GM23338 (cell line): Measurements from ENCODE around the gene PHLDB1. TPM values are rescaled to one million over a fixed set of nuclear protein-coding genes. Genes with fewer than 3 reads are reported as not detected.

Experiments used
- ATAC-seq: fragments of 200-7000 bp; cut with Tn5 transposase; 3 replicates; pipeline ENCODE4 v1.9.1; 2020
- DNase-seq: peaks from one replicate; pipeline ENCODE4 v3.0.0-alpha.2; 2015; ENCODE audit warnings: low spot score
- H2AFZ ChIP-seq: fragments of 200-600 bp; sonication (generic); 2 replicates; pipeline ENCODE4 v1.8.0; 2016; ENCODE audit warnings: antibody characterized with exemption, mild to moderate bottlenecking, moderate library complexity
- H3F3A ChIP-seq: fragments of 200-600 bp; sonication (generic); replicated peaks from 2 replicates; pipeline ENCODE4 v1.8.0; 2017; ENCODE audit warnings: antibody characterized with exemption, mixed run types, low read depth
- H3K27ac ChIP-seq: fragments of 200-600 bp; sonication (generic); 2 replicates; pipeline ENCODE4 v1.6.1; 2016; ENCODE audit warnings: low read depth
- H3K27me3 ChIP-seq: fragments of 200-600 bp; sonication (generic); 2 replicates; pipeline ENCODE4 v1.8.0; 2016; ENCODE audit warnings: mild to moderate bottlenecking, mixed run types, moderate library complexity; ENCODE audit not compliant: insufficient read depth
- H3K36me3 ChIP-seq: fragments of 200-600 bp; sonication (generic); 2 replicates; pipeline ENCODE4 v1.8.0; 2016; ENCODE audit warnings: mild to moderate bottlenecking; ENCODE audit not compliant: insufficient read depth
- H3K4me1 ChIP-seq: fragments of 200-600 bp; sonication (generic); 2 replicates; pipeline ENCODE4 v1.8.0; 2016; ENCODE audit warnings: mild to moderate bottlenecking, moderate library complexity; ENCODE audit not compliant: insufficient read depth
- H3K4me2 ChIP-seq: fragments of 200-600 bp; sonication (generic); 2 replicates; pipeline ENCODE4 v1.7.1; 2017; ENCODE audit warnings: mixed run types
- H3K4me3 ChIP-seq: fragments of 200-600 bp; sonication (generic); 2 replicates; pipeline ENCODE4 v1.6.1; 2016; ENCODE audit warnings: mixed run types
- H3K79me2 ChIP-seq: fragments of 200-600 bp; sonication (generic); replicated peaks from 2 replicates; pipeline ENCODE4 v1.8.0; 2017; ENCODE audit warnings: mild to moderate bottlenecking; ENCODE audit not compliant: insufficient read depth
- H3K9me2 ChIP-seq: fragments of 200-600 bp; sonication (generic); 2 replicates; pipeline ENCODE4 v1.8.0; 2017; ENCODE audit not compliant: insufficient read depth
- H4K20me1 ChIP-seq: fragments of 200-600 bp; sonication (generic); replicated peaks from 2 replicates; pipeline ENCODE4 v1.8.0; 2017; ENCODE audit warnings: mild to moderate bottlenecking; ENCODE audit not compliant: insufficient read depth
- H3K27ac Mint-ChIP-seq: 2 replicates; pipeline ENCODE4 v1.8.0; 2020; ENCODE audit warnings: inconsistent platforms, mild to moderate bottlenecking, moderate library complexity, mixed read lengths
- H3K27me3 Mint-ChIP-seq: 3 replicates; pipeline ENCODE4 v1.8.0; 2022; ENCODE audit warnings: low read depth, mild to moderate bottlenecking, moderate library complexity, mixed read lengths, inconsistent platforms; ENCODE audit not compliant: insufficient read depth, poor library complexity
- H3K36me3 Mint-ChIP-seq: 3 replicates; pipeline ENCODE4 v1.8.0; 2021; ENCODE audit warnings: low read depth, mild to moderate bottlenecking, inconsistent platforms, moderate library complexity, mixed read lengths
- H3K4me1 Mint-ChIP-seq: 3 replicates; pipeline ENCODE4 v1.8.0; 2020; ENCODE audit warnings: mild to moderate bottlenecking, inconsistent platforms, mixed read lengths
- H3K4me3 Mint-ChIP-seq: 3 replicates; pipeline ENCODE4 v1.8.0; 2021; ENCODE audit warnings: moderate library complexity, mild to moderate bottlenecking, inconsistent platforms, mixed read lengths
- H3K9me3 Mint-ChIP-seq: 3 replicates; pipeline ENCODE4 v1.8.0; 2020; ENCODE audit warnings: moderate library complexity, mild to moderate bottlenecking, inconsistent platforms, mixed read lengths
- CREB1 ChIP-seq: fragments of 250-450 bp; sonication (Bioruptor Pico); IDR thresholded peaks from 2 replicates; pipeline ENCODE4 v1.5.0; 2020; ENCODE audit warnings: low read depth, mild to moderate bottlenecking, moderate library complexity
- EZH2 ChIP-seq: fragments of 200-600 bp; sonication (generic); IDR thresholded peaks from one replicate; pipeline ENCODE4 v1.8.0; 2017; ENCODE audit warnings: antibody characterized with exemption, mild to moderate bottlenecking, low read depth; ENCODE audit not compliant: unreplicated experiment
- EZH2phosphoT487 ChIP-seq: fragments of 200-600 bp; sonication (generic); IDR thresholded peaks from one replicate; pipeline ENCODE4 v1.8.1; 2018; ENCODE audit warnings: antibody characterized with exemption; ENCODE audit not compliant: unreplicated experiment
- JUNB ChIP-seq: IDR thresholded peaks from one replicate; pipeline ENCODE4 v1.6.1; 2016; ENCODE audit warnings: antibody characterized with exemption; ENCODE audit not compliant: unreplicated experiment
- NANOG ChIP-seq: IDR thresholded peaks from 2 replicates; pipeline ENCODE4 v1.6.1; 2016; ENCODE audit warnings: antibody characterized with exemption, borderline replicate concordance
- POLR2AphosphoS5 ChIP-seq: IDR thresholded peaks from 2 replicates; pipeline ENCODE4 v1.6.1; 2016; ENCODE audit warnings: antibody characterized with exemption, low read depth
- REST ChIP-seq: IDR thresholded peaks from one replicate; pipeline ENCODE4 v1.6.1; 2018; ENCODE audit warnings: antibody characterized with exemption; ENCODE audit not compliant: unreplicated experiment
- STAT1 ChIP-seq: IDR thresholded peaks from one replicate; pipeline ENCODE4 v1.6.1; 2016; ENCODE audit warnings: antibody characterized with exemption; ENCODE audit not compliant: unreplicated experiment
- ZNF114 ChIP-seq: fragments of 250-450 bp; sonication (Bioruptor Pico); IDR thresholded peaks from 2 replicates; pipeline ENCODE4 v1.5.0; 2020; ENCODE audit warnings: mild to moderate bottlenecking, moderate library complexity
- ZNF331 ChIP-seq: fragments of 250-450 bp; sonication (Bioruptor Pico); IDR thresholded peaks from 2 replicates; pipeline ENCODE4 v1.5.0; 2020; ENCODE audit warnings: low read depth, mild to moderate bottlenecking, moderate library complexity
- ZNF462 ChIP-seq: fragments of 250-450 bp; sonication (Bioruptor Pico); IDR thresholded peaks from 2 replicates; pipeline ENCODE4 v1.5.0; 2020; ENCODE audit warnings: mild to moderate bottlenecking, moderate library complexity
- polyA plus RNA-seq: library from polyadenylated mRNA; unstranded; fragments of >200 nt; fragmentation: Nextera tagmentation; extraction: Ambion mirVana; gene quantifications from 2 replicates; pipeline ENCODE4 v1.2.1, GENCODE V29; 2016
- total RNA-seq: library from RNA; depleted of rRNA; stranded (reverse); fragments of >200 nt; shearing (Covaris generic); gene quantifications from 2 replicates; pipeline ENCODE4 v1.2.3, GENCODE V29; 2014
- TF ChIP-seq, protein P1 (sequence below), 2 experiments: fragments of 200-600 bp in 1 of 2; sonication (generic) in 1 of 2; conservative IDR thresholded peaks; 2 replicates each; pipeline versions ENCODE4 v1.5.1 to v1.6.1; 2016 to 2017; ENCODE audit warnings: antibody characterized with exemption in 2 of 2, low read depth in 2 of 2, mild to moderate bottlenecking in 2 of 2, moderate library complexity in 1 of 2
- TF ChIP-seq, protein P2 (sequence below): IDR thresholded peaks from 2 replicates; pipeline ENCODE4 v1.6.1; 2016; ENCODE audit warnings: antibody characterized with exemption

Gene PHLDB1
- total and polyA plus RNA-seq, 2 experiments from 2014 or later: 46.0 to 85.2 TPM

DNA sequence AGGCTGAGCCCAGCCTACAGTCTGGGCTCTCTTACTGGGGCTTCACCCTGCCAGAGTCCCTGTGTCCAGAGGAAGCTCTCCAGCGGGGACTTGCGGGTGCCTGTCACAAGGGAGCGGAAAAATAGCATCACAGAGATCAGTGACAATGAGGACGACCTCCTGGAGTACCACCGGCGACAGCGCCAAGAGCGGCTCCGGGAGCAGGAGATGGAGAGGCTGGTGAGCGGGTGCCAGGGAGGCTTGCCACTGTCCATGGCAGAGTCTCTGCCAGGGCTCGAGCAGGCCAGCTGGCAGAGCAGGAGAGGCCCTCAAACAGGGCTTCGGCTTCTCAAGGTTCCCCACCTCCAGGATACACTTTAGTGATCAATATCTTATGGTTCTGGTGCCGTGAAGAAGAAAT lies 21.0 kb downstream of the PHLDB1 start:
- H3K36me3 ChIP-seq: peaks cover 10% of the 10 kb centered on the region; the same call in 1 of the 2 replicates
- H3K4me1 ChIP-seq: no peaks in the 10 kb centered on the region
- no peaks in the 10 kb centered on the region for H3K27me3 ChIP-seq
- Mint-ChIP-seq H3K9me3 (no peaks in the 10 kb centered on the region), H3K4me3 (no peak overlapping the region), H3K36me3 (peaks cover 47% of the 10 kb centered on the region), H3K4me1 (peaks cover 10% of the 10 kb centered on the region; the same call in 2 of the 3 replicates), H3K27me3 (peaks cover 9% of the 10 kb centered on the region), H3K27ac (no peak overlapping the region)
- TF ChIP-seq EZH2phosphoT487: no peak
- no peak for TF ChIP-seq NANOG
- no peak for TF ChIP-seq CREB1 (CRISPR knock-in tag)
- TF ChIP-seq, protein P1, sequence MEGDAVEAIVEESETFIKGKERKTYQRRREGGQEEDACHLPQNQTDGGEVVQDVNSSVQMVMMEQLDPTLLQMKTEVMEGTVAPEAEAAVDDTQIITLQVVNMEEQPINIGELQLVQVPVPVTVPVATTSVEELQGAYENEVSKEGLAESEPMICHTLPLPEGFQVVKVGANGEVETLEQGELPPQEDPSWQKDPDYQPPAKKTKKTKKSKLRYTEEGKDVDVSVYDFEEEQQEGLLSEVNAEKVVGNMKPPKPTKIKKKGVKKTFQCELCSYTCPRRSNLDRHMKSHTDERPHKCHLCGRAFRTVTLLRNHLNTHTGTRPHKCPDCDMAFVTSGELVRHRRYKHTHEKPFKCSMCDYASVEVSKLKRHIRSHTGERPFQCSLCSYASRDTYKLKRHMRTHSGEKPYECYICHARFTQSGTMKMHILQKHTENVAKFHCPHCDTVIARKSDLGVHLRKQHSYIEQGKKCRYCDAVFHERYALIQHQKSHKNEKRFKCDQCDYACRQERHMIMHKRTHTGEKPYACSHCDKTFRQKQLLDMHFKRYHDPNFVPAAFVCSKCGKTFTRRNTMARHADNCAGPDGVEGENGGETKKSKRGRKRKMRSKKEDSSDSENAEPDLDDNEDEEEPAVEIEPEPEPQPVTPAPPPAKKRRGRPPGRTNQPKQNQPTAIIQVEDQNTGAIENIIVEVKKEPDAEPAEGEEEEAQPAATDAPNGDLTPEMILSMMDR (conservative IDR thresholded peaks at IDR 0.05; ENCODE audit: low read depth in 2 of 2): no peak
- no peak for TF ChIP-seq ZNF462 (CRISPR knock-in tag)
- TF ChIP-seq ZNF331 (CRISPR knock-in tag): no peak
- TF ChIP-seq, protein P2, sequence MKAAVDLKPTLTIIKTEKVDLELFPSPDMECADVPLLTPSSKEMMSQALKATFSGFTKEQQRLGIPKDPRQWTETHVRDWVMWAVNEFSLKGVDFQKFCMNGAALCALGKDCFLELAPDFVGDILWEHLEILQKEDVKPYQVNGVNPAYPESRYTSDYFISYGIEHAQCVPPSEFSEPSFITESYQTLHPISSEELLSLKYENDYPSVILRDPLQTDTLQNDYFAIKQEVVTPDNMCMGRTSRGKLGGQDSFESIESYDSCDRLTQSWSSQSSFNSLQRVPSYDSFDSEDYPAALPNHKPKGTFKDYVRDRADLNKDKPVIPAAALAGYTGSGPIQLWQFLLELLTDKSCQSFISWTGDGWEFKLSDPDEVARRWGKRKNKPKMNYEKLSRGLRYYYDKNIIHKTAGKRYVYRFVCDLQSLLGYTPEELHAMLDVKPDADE: no peak
- no peak for TF ChIP-seq POLR2AphosphoS5
- TF ChIP-seq REST: no peak
- no peak for TF ChIP-seq EZH2
- no peak for TF ChIP-seq ZNF114 (CRISPR knock-in tag)
- TF ChIP-seq STAT1: no peak
- TF ChIP-seq JUNB: no peak
- no peaks in the 10 kb centered on the region for H3F3A ChIP-seq
- no peak for ATAC-seq
- no peak overlapping the region for H3K4me2 ChIP-seq
- peaks cover 3% of the 10 kb centered on the region for H4K20me1 ChIP-seq
- H3K79me2 ChIP-seq: peaks cover 9% of the 10 kb centered on the region
- H2AFZ ChIP-seq: no peak overlapping the region
- DNase-seq: no peak
- no peak overlapping the region for H3K27ac ChIP-seq
- H3K9me2 ChIP-seq: no peaks in the 10 kb centered on the region
- H3K4me3 ChIP-seq: no peak overlapping the region
